GM21515 (cell line): ENCODE results near the gene PIP4K2A.
"Not testable (repeated sequence)": the region's sequence is repeated elsewhere in the genome, so short reads cannot be mapped to it uniquely, and the experiment has no call there.

Source experiments
- ATAC-seq: cut with Tn5 transposase; IDR thresholded peaks from one replicate; pipeline ENCODE4 v1.9.1; 2021; ENCODE audit not compliant: unreplicated experiment

Gene PIP4K2A

GRCh38 chr10:22531008-22531407 lies 183.4 kb downstream of the PIP4K2A start:
- no peak for ATAC-seq

- no peak for ATAC-seq
Measured at GRCh38 chr10:22527520-22527919, 186.9 kb downstream of the PIP4K2A start.

GRCh38 chr10:22524333-22524732 lies 190.0 kb downstream of the PIP4K2A start:
- ATAC-seq = not testable (repeated sequence)

GRCh38 chr10:22520645-22521044 lies 193.7 kb downstream of the PIP4K2A start:
- ATAC-seq = not testable (repeated sequence)

- no peak for ATAC-seq
Measured at GRCh38 chr10:22518167-22518724, 196.1 kb downstream of the PIP4K2A start.

GRCh38 chr10:22515009-22515408 lies 199.4 kb downstream of the PIP4K2A start:
- ATAC-seq = no peak

GRCh38 chr10:22514414-22514758 lies 200.0 kb downstream of the PIP4K2A start:
- not testable (repeated sequence) for ATAC-seq

- ATAC-seq = not testable (repeated sequence)
Measured at GRCh38 chr10:22513483-22514413, 200.6 kb downstream of the PIP4K2A start.

- not testable (repeated sequence) for ATAC-seq
Measured at GRCh38 chr10:22512015-22512414, 202.4 kb downstream of the PIP4K2A start.

- ATAC-seq = not testable (repeated sequence)
Measured at GRCh38 chr10:22508214-22508613, 206.2 kb downstream of the PIP4K2A start.

- ATAC-seq = no peak
Measured at GRCh38 chr10:22505911-22506685, 208.3 kb downstream of the PIP4K2A start.

- ATAC-seq = no peak
Measured at GRCh38 chr10:22504766-22505165, 209.6 kb downstream of the PIP4K2A start.

- ATAC-seq = no peak
Measured at GRCh38 chr10:22503315-22504088, 210.9 kb downstream of the PIP4K2A start.

- no peak for ATAC-seq
Measured at GRCh38 chr10:22501863-22502262, 212.5 kb downstream of the PIP4K2A start.

GRCh38 chr10:22501413-22501812 lies 213.0 kb downstream of the PIP4K2A start:
- no peak for ATAC-seq

GRCh38 chr10:22500656-22501340 lies 213.6 kb downstream of the PIP4K2A start:
- ATAC-seq = no peak

GRCh38 chr10:22499973-22500372 lies 214.4 kb downstream of the PIP4K2A start:
- ATAC-seq = not testable (repeated sequence)

- no peak for ATAC-seq
Measured at GRCh38 chr10:22495396-22495795, 219.0 kb downstream of the PIP4K2A start.

- no peak for ATAC-seq
Measured at GRCh38 chr10:22494007-22494406, 220.4 kb downstream of the PIP4K2A start.

GRCh38 chr10:22491931-22492615 lies 222.3 kb downstream of the PIP4K2A start:
- no peak for ATAC-seq
